ENCODE measurements around the gene NLGN3. TPM values are rescaled to one million over a fixed set of nuclear protein-coding genes. Genes with fewer than 3 reads are reported as not detected.

NLGN3 gene
- total RNA-seq, 2 experiments from 2014 or later, result 0.57 to 1.3 TPM

GRCh38 chrX:71111921-71112431 lies 32.7 kb upstream of the NLGN3 start:
- Histone ChIP-seq H3K36me3 (ENCODE audit: insufficient read depth, low read length) (peaks cover 29% of the 10 kb centered on the region), H4K20me1 (ENCODE audit: insufficient read depth, low read length) (no peaks in the 10 kb centered on the region), H2AFZ (ENCODE audit: low read length) (peak overlapping the region; percentile 81), H3K9me3 (ENCODE audit: low read length) (no peaks in the 10 kb centered on the region), H3K4me2 (ENCODE audit: low read length) (peak overlapping the region; percentile 90), H3K79me2 (ENCODE audit: insufficient read depth, low read depth, low read length) (peaks cover 15% of the 10 kb centered on the region; the same call in 1 of the 2 replicates), H3K4me1 (ENCODE audit: insufficient read depth, low read length, poor library complexity, severe bottlenecking) (peaks cover 47% of the 10 kb centered on the region), H3K9me2 (ENCODE audit: insufficient read depth, low read length) (no peaks in the 10 kb centered on the region), H3K4me3 (ENCODE audit: low read depth, low read length, poor library complexity, severe bottlenecking) (peak overlapping the region; percentile 88), H3K27ac (ENCODE audit: low read depth, low read length, poor library complexity, severe bottlenecking) (peak overlapping the region; percentile 77)
- TSS peak; percentile 95 for BruUV-seq (replicated peaks)
- DNase-seq (ENCODE audit: low spot score), result peak; percentile 19
- ChIA-PET CTCF (ENCODE audit: unreplicated experiment) (no interaction called here), POLR2A (interaction anchor here (1.0 to 1.9 kb wide), 5 partner anchors 10 to 254 kb away, joined by 4 to 17 read pairs (median 6); partner anchors contain the start of genes NONO and TAF1)
- intact Hi-C loops (cut with micrococcal nuclease; ENCODE audit: unreplicated experiment), result loop anchor here (10.0 kb wide), 1 partner anchor 173 kb away; the partner anchor contains the start of gene NONO
- TF ChIP-seq CTCF (conservative IDR thresholded peaks at IDR 0.05; ENCODE audit: low read length), result no peak
- TF ChIP-seq EZH2phosphoT487 (IDR thresholded peaks at IDR 0.05; ENCODE audit: borderline replicate concordance, low read depth, low read length), result no peak

- Histone ChIP-seq H4K20me1 (ENCODE audit: insufficient read depth, low read length) (no peaks in the 10 kb centered on the region), H3K4me2 (ENCODE audit: low read length) (peak overlapping the region; percentile 64), H3K27ac (ENCODE audit: low read depth, low read length, poor library complexity, severe bottlenecking) (peak overlapping the region; percentile 58), H3K36me3 (ENCODE audit: insufficient read depth, low read length) (peaks cover 20% of the 10 kb centered on the region), H3K79me2 (ENCODE audit: insufficient read depth, low read depth, low read length) (no peaks in the 10 kb centered on the region), H3K4me1 (ENCODE audit: insufficient read depth, low read length, poor library complexity, severe bottlenecking) (peaks cover 35% of the 10 kb centered on the region), H3K9me2 (ENCODE audit: insufficient read depth, low read length) (no peaks in the 10 kb centered on the region), H3K9me3 (ENCODE audit: low read length) (no peaks in the 10 kb centered on the region), H3K4me3 (ENCODE audit: low read depth, low read length, poor library complexity, severe bottlenecking) (peak overlapping the region; percentile 81), H2AFZ (ENCODE audit: low read length) (no peak overlapping the region)
- ChIA-PET POLR2A (interaction anchor here (0.9 to 1.7 kb wide), 3 partner anchors 15 to 530 kb away, joined by 3 to 10 read pairs (median 6); no protein-coding TSS in a partner anchor), CTCF (ENCODE audit: unreplicated experiment) (no interaction called here)
- intact Hi-C loops (cut with micrococcal nuclease; ENCODE audit: unreplicated experiment), result loop anchor here (10.0 kb wide), 1 partner anchor 167 kb away; the partner anchor contains the start of gene NONO
- no TSS peak for BruUV-seq (replicated peaks)
- DNase-seq (ENCODE audit: low spot score), result no peak
- TF ChIP-seq EZH2phosphoT487 (IDR thresholded peaks at IDR 0.05; ENCODE audit: borderline replicate concordance, low read depth, low read length) (no peak), CTCF (conservative IDR thresholded peaks at IDR 0.05; ENCODE audit: low read length) (no peak)
These were observed 27.3 kb upstream of the NLGN3 start for GRCh38 chrX:71117358-71117757.
